HEK293 (cell line): ENCODE measurements around the gene CRTC1.

ENCODE experiments used
- CTCF ChIA-PET: fragments of 350-600 bp; formaldehyde crosslinking; extraction: SDS; loops from one replicate; lab custom pipeline; 2021; ENCODE audit warnings: antibody characterized with exemption; lab: Yijun Ruan, JAX
- POLR2A ChIA-PET: fragments of 300-600 bp; formaldehyde crosslinking; extraction: SDS; loops from one replicate; lab custom pipeline; 2020; ENCODE audit warnings: antibody characterized with exemption, inconsistent platforms; lab: Yijun Ruan, JAX
- H3K27ac ChIP-seq: fragments of 200-500 bp; sonication (Bioruptor generic); 2 replicates; pipeline ENCODE4 v1.5.1; 2014; ENCODE audit warnings: low read depth, low read length, control low read depth, inconsistent platforms; ENCODE audit errors: extremely low read depth
- H3K36me3 ChIP-seq, 2 experiments: fragments of 200-500 bp in 1 of 2; sonication (Bioruptor generic) in 1 of 2; 1 replicate in 1 of 2; 2 replicates in 1 of 2; pipeline ENCODE4 v1.5.1; 2014 to 2017; ENCODE audit warnings: inconsistent platforms in 2 of 2, low read length in 2 of 2; ENCODE audit not compliant: control insufficient read depth in 2 of 2, insufficient read depth in 1 of 2
- H3K4me1 ChIP-seq: fragments of 200-500 bp; sonication (Bioruptor generic); 2 replicates; pipeline ENCODE4 v1.5.1; 2014; ENCODE audit warnings: mild to moderate bottlenecking, low read length, inconsistent platforms; ENCODE audit not compliant: control insufficient read depth, insufficient read depth
- H3K4me3 ChIP-seq: 2 replicates; pipeline ENCODE4 v1.5.1; 2011; ENCODE audit warnings: low read depth, mild to moderate bottlenecking, control low read depth, low read length, moderate library complexity
- H3K9me3 ChIP-seq: fragments of 200-500 bp; sonication (Bioruptor generic); 2 replicates; pipeline ENCODE4 v1.5.1; 2014; ENCODE audit warnings: low read depth, low read length, inconsistent platforms; ENCODE audit not compliant: control insufficient read depth, insufficient read depth
- GLI2 ChIP-seq: fragments of 450-650 bp; formaldehyde crosslinking; IDR thresholded peaks from 2 replicates; pipeline ENCODE4; 2017; ENCODE audit warnings: missing biosample characterization, missing genetic modification characterization, low read depth, borderline replicate concordance
- KLF7 ChIP-seq: fragments of 450-650 bp; formaldehyde crosslinking; IDR thresholded peaks from 2 replicates; pipeline ENCODE4 v1.5.1; 2016; ENCODE audit warnings: missing biosample characterization, missing genetic modification characterization, borderline replicate concordance
- MYNN ChIP-seq: fragments of 450-650 bp; formaldehyde crosslinking; IDR thresholded peaks from 2 replicates; pipeline ENCODE4 v1.5.1; 2016; ENCODE audit warnings: missing biosample characterization, missing genetic modification characterization, borderline replicate concordance
- MZF1 ChIP-seq: fragments of 450-650 bp; formaldehyde crosslinking; IDR thresholded peaks from 2 replicates; pipeline ENCODE4 v1.5.1; 2017; ENCODE audit warnings: missing biosample characterization, missing genetic modification characterization, borderline replicate concordance
- SCRT1 ChIP-seq: fragments of 450-650 bp; formaldehyde crosslinking; IDR thresholded peaks from 2 replicates; pipeline ENCODE4 v1.5.1; 2016; ENCODE audit warnings: missing biosample characterization, missing genetic modification characterization, borderline replicate concordance
- SP7 ChIP-seq: fragments of 450-650 bp; formaldehyde crosslinking; IDR thresholded peaks from 2 replicates; pipeline ENCODE4 v1.5.1; 2016; ENCODE audit warnings: missing biosample characterization, missing genetic modification characterization
- ZBTB17 ChIP-seq: fragments of 450-650 bp; formaldehyde crosslinking; IDR thresholded peaks from 2 replicates; pipeline ENCODE4 v1.5.1; 2016; ENCODE audit warnings: missing biosample characterization, missing genetic modification characterization
- ZNF10 ChIP-seq: fragments of 450-650 bp; formaldehyde crosslinking; IDR thresholded peaks from 2 replicates; pipeline ENCODE4 v1.5.1; 2017; ENCODE audit warnings: missing biosample characterization, missing genetic modification characterization
- ZNF112 ChIP-seq: fragments of 450-650 bp; formaldehyde crosslinking; IDR thresholded peaks from 2 replicates; pipeline ENCODE4 v1.5.0; 2017; ENCODE audit warnings: missing biosample characterization, missing genetic modification characterization
- ZNF140 ChIP-seq: fragments of 450-650 bp; formaldehyde crosslinking; IDR thresholded peaks from 2 replicates; pipeline ENCODE4 v1.5.1; 2016; ENCODE audit warnings: missing biosample characterization, missing genetic modification characterization
- ZNF169 ChIP-seq: fragments of 450-650 bp; formaldehyde crosslinking; IDR thresholded peaks from 2 replicates; pipeline ENCODE4 v1.5.1; 2016; ENCODE audit warnings: missing biosample characterization, missing genetic modification characterization
- ZNF266 ChIP-seq: fragments of 450-650 bp; formaldehyde crosslinking; IDR thresholded peaks from 2 replicates; pipeline ENCODE4 v1.5.1; 2016; ENCODE audit warnings: missing biosample characterization, missing genetic modification characterization, low read depth
- ZNF426 ChIP-seq: fragments of 450-650 bp; formaldehyde crosslinking; IDR thresholded peaks from 2 replicates; pipeline ENCODE4 v1.5.1; 2017; ENCODE audit warnings: missing biosample characterization, missing genetic modification characterization, mild to moderate bottlenecking, inconsistent platforms, moderate library complexity
- ZNF514 ChIP-seq: fragments of 450-650 bp; formaldehyde crosslinking; IDR thresholded peaks from 2 replicates; pipeline ENCODE4 v1.5.1; 2016; ENCODE audit warnings: missing biosample characterization, missing genetic modification characterization
- ZNF544 ChIP-seq: fragments of 450-650 bp; formaldehyde crosslinking; IDR thresholded peaks from 2 replicates; pipeline ENCODE4 v1.5.0; 2017; ENCODE audit warnings: missing biosample characterization, missing genetic modification characterization
- ZNF555 ChIP-seq: fragments of 450-650 bp; formaldehyde crosslinking; conservative IDR thresholded peaks from 2 replicates; pipeline ENCODE4 v1.5.1; 2017; ENCODE audit warnings: missing biosample characterization, mild to moderate bottlenecking, missing genetic modification characterization, inconsistent platforms
- ZNF571 ChIP-seq: fragments of 450-650 bp; formaldehyde crosslinking; IDR thresholded peaks from 2 replicates; pipeline ENCODE4 v1.5.0; 2017; ENCODE audit warnings: missing biosample characterization, missing genetic modification characterization
- ZNF654 ChIP-seq: fragments of 450-650 bp; formaldehyde crosslinking; IDR thresholded peaks from 2 replicates; pipeline ENCODE4 v1.5.1; 2016; ENCODE audit warnings: low read depth, missing biosample characterization, missing genetic modification characterization
- ZNF658 ChIP-seq: fragments of 450-650 bp; formaldehyde crosslinking; IDR thresholded peaks from 2 replicates; pipeline ENCODE4; 2016; ENCODE audit warnings: missing biosample characterization, missing genetic modification characterization
- ZNF843 ChIP-seq: fragments of 450-650 bp; formaldehyde crosslinking; IDR thresholded peaks from 2 replicates; pipeline ENCODE4 v1.5.1; 2016; ENCODE audit warnings: missing biosample characterization, missing genetic modification characterization
- ZSCAN23 ChIP-seq: fragments of 450-650 bp; formaldehyde crosslinking; IDR thresholded peaks from 2 replicates; pipeline ENCODE4 v1.5.1; 2016; ENCODE audit warnings: missing biosample characterization, missing genetic modification characterization
- ZXDB ChIP-seq: fragments of 450-650 bp; formaldehyde crosslinking; IDR thresholded peaks from 2 replicates; pipeline ENCODE4 v1.5.1; 2016; ENCODE audit warnings: missing biosample characterization, missing genetic modification characterization
- TF ChIP-seq, protein P1 (sequence below): fragments of 450-650 bp; formaldehyde crosslinking; IDR thresholded peaks from 2 replicates; pipeline ENCODE4 v1.5.1; 2017; ENCODE audit warnings: missing biosample characterization, missing genetic modification characterization
- TF ChIP-seq, protein P2 (sequence below): fragments of 450-650 bp; formaldehyde crosslinking; IDR thresholded peaks from 2 replicates; pipeline ENCODE4 v1.5.1; 2016; ENCODE audit warnings: missing biosample characterization, missing genetic modification characterization

CRTC1 gene

DNA sequence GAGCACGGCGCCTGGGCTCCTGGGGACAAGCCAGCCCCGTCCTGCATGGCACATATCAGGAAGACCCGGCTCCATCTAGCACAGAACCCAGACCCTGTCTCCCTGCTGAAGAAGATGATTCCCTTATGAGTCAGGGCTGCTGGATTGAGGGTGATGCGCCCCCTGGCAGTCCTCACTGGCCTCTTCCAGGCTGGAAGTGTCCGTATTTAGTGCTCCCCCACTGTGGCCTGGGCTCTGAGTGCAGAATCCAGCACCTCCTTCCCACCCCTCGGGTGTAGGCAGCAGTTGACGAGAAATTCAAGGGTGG is 92.8 kb downstream of the CRTC1 start:
- H3K4me1 ChIP-seq = no peaks in the 10 kb centered on the region
- no peak overlapping the region for H3K4me3 ChIP-seq
- ChIA-PET CTCF (interaction anchor here (0.6 kb wide), 1 partner anchor 155 kb away, joined by 3 read pairs; no protein-coding TSS in a partner anchor), POLR2A (no interaction called here)
- H3K36me3 ChIP-seq = no peaks in the 10 kb centered on the region
- TF ChIP-seq ZXDB (tag by site-specific recombination) = no peak
- no peak for TF ChIP-seq ZNF266 (tag by site-specific recombination)
- no peak for TF ChIP-seq ZNF514 (tag by site-specific recombination)
- no peak for TF ChIP-seq ZNF169
- TF ChIP-seq, protein P1, sequence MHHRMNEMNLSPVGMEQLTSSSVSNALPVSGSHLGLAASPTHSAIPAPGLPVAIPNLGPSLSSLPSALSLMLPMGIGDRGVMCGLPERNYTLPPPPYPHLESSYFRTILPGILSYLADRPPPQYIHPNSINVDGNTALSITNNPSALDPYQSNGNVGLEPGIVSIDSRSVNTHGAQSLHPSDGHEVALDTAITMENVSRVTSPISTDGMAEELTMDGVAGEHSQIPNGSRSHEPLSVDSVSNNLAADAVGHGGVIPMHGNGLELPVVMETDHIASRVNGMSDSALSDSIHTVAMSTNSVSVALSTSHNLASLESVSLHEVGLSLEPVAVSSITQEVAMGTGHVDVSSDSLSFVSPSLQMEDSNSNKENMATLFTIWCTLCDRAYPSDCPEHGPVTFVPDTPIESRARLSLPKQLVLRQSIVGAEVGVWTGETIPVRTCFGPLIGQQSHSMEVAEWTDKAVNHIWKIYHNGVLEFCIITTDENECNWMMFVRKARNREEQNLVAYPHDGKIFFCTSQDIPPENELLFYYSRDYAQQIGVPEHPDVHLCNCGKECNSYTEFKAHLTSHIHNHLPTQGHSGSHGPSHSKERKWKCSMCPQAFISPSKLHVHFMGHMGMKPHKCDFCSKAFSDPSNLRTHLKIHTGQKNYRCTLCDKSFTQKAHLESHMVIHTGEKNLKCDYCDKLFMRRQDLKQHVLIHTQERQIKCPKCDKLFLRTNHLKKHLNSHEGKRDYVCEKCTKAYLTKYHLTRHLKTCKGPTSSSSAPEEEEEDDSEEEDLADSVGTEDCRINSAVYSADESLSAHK = no peak
- TF ChIP-seq ZNF10 (tag by site-specific recombination) = no peak
- TF ChIP-seq ZNF555 = no peak
- TF ChIP-seq ZNF544 (tag by site-specific recombination) = no peak
- no peak for TF ChIP-seq MZF1 (tag by site-specific recombination)
- TF ChIP-seq ZBTB17 (tag by site-specific recombination) = no peak
- no peak for TF ChIP-seq ZNF112 (tag by site-specific recombination)
- no peak for TF ChIP-seq ZNF843 (tag by site-specific recombination)
- no peak for TF ChIP-seq MYNN
- TF ChIP-seq, protein P2, sequence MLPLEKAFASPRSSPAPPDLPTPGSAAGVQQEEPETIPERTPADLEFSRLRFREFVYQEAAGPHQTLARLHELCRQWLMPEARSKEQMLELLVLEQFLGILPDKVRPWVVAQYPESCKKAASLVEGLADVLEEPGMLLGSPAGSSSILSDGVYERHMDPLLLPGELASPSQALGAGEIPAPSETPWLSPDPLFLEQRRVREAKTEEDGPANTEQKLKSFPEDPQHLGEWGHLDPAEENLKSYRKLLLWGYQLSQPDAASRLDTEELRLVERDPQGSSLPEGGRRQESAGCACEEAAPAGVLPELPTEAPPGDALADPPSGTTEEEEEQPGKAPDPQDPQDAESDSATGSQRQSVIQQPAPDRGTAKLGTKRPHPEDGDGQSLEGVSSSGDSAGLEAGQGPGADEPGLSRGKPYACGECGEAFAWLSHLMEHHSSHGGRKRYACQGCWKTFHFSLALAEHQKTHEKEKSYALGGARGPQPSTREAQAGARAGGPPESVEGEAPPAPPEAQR (tag by site-specific recombination) = no peak
- no peak for TF ChIP-seq GLI2 (tag by site-specific recombination)
- H3K9me3 ChIP-seq = no peaks in the 10 kb centered on the region
- H3K27ac ChIP-seq = no peak overlapping the region

DNA sequence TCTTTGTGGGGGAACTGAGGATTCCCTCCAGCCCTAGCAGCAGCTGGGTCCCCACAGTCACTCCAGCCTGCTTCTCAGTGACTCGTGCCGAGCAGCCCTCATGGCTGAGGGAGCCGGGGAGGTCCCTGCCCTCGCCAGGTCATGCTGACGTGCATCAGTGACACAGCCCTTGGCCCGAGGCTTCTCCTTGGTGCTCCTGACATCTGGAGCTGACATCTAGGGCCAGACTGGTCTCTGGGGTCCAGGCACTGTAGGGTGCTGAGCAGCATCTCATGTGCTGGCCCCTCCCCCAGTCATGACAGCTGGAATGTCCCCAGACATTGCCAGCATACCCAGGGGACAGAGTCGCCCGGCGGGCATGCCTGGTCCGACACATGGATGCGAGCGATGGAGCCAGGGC is 93.3 kb downstream of the CRTC1 start:
- Histone ChIP-seq H3K4me1 (no peaks in the 10 kb centered on the region), H3K4me3 (no peak overlapping the region), H3K36me3 (no peaks in the 10 kb centered on the region), H3K27ac (no peak overlapping the region), H3K9me3 (no peaks in the 10 kb centered on the region)
- ChIA-PET CTCF (no interaction called here), POLR2A (no interaction called here)
- TF ChIP-seq ZSCAN23 (no peak), SCRT1 (tag by site-specific recombination) (no peak), ZNF654 (tag by site-specific recombination) (no peak), ZNF658 (no peak), KLF7 (tag by site-specific recombination) (no peak), ZNF571 (no peak), SP7 (tag by site-specific recombination) (no peak), ZNF426 (tag by site-specific recombination) (no peak), ZNF140 (tag by site-specific recombination) (no peak)
